ENCODE results near the gene PAPLN. TPM values are rescaled to one million over a fixed set of nuclear protein-coding genes. Genes with fewer than 3 reads are reported as not detected.

PAPLN gene
- total and polyA plus RNA-seq, 4 donors, result 5.1 to 69.3 (median 25.3) TPM

DNA sequence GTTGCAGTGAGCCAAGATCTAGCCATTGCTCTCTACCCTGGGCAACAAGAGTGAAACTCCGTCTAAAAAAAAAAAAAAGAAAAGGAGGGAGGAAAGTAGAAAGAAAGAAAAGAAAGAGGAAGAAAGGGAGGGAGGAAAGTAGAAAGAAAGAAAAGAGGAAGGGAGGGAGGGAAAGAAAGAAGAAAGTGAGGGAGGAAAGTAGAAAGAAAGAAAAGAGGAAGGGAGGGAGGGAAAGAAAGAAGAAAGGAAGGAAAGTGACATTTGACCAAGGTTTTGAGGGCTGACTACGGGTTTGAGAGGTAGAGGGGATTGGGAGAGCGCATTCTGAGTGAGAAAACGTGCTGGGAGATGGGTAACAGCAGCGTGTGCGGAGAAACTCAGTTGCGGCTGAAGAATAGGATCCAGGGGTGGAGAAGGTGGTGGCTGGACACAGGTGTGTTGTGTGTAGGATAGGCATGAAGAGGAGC, 521 bp upstream of the PAPLN start:
- Histone ChIP-seq H3K27me3 (ENCODE audit: control insufficient read depth, insufficient read depth, low read length) (peaks cover 79% of the 10 kb centered on the region), H3K9me3 (ENCODE audit: control insufficient read depth, insufficient read depth, low read length) (no peaks in the 10 kb centered on the region), H3K4me1 (ENCODE audit: control insufficient read depth, insufficient read depth, low read length) (peaks cover 52% of the 10 kb centered on the region), H3K27ac (ENCODE audit: low read depth, low read length) (no peak overlapping the region), H3K4me3 (ENCODE audit: low read depth, low read length) (no peak overlapping the region), H3K36me3 (ENCODE audit: control insufficient read depth, insufficient read depth, low read length) (no peaks in the 10 kb centered on the region)
- no peak for DNase-seq (ENCODE audit: low read depth in 4 of 6, low spot score in 6 of 6)
- WGBS (ENCODE audit: insufficient coverage), result 46% methylated on average over 6 of the region's 7 CpGs

DNA sequence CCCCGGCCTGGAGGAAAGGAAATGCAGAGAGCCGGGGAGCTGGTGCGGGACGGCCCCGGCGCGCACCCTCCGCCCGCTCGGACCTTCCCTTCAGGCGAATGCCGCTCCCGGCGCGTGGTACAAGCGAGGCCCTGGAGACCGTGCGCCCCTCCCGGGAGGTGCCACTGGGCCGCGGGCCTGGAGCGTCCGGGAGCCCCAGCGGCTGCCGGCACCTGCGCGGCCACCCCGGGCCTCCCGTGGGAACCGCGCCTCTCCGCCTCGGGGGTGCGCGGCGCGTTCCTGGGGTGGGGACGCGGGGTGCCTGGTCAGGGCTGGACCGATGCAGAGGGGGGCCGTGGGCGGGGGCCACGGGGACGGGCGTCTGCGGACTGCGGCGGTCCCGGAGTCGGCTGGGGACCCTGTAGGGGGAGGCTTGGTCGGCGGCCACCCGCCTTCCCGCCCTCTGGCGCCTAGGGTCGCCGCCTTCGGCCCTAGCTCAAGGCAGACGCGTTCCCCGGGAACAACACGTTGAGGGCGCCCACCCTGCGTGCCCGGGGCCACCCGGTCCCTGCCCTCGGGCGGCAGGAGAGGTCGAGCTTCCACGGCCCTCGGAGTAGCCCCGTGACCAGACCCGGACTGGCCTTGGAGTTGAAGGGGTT, 599 bp downstream of the PAPLN start:
- H3K27me3 ChIP-seq (ENCODE audit: control insufficient read depth, insufficient read depth, low read length), result peaks cover 79% of the 10 kb centered on the region
- 1% methylated on average over 73 of the region's 73 CpGs for WGBS (ENCODE audit: insufficient coverage)
- peak overlapping the region; percentile 31 for H3K4me3 ChIP-seq (ENCODE audit: low read depth, low read length)
- no peak overlapping the region for H3K27ac ChIP-seq (ENCODE audit: low read depth, low read length)
- no peaks in the 10 kb centered on the region for H3K36me3 ChIP-seq (ENCODE audit: control insufficient read depth, insufficient read depth, low read length)
- no peak for DNase-seq (ENCODE audit: low read depth in 4 of 6, low spot score in 6 of 6)
- H3K4me1 ChIP-seq (ENCODE audit: control insufficient read depth, insufficient read depth, low read length), result peaks cover 55% of the 10 kb centered on the region
- H3K9me3 ChIP-seq (ENCODE audit: control insufficient read depth, insufficient read depth, low read length), result no peaks in the 10 kb centered on the region

DNA sequence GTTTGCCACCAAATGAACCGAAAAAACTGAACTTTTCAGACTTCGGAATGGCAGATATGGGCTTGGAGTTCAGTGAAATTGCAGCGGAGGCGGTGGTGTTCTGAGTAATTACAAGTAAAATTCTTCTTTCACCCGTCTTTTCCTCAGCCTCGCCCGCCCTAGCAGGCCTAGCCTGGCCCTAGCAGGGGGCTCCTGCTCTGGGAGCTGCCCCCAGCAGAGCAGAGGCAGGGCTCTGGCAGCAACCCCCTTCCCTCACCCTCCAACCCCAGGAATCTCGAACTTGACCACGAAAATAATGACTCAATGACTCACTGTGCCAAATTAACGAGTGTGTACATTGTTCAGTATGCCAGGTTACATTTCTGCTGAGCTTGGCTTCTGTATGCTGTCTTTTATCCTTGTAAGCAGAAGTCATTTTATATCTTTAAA, 1.1 kb downstream of the PAPLN start:
- 19% methylated on average over 5 of the region's 10 CpGs for WGBS (ENCODE audit: insufficient coverage)
- no peaks in the 10 kb centered on the region for H3K36me3 ChIP-seq (ENCODE audit: control insufficient read depth, insufficient read depth, low read length)
- peaks cover 55% of the 10 kb centered on the region for H3K4me1 ChIP-seq (ENCODE audit: control insufficient read depth, insufficient read depth, low read length)
- peak overlapping the region; percentile 31 for H3K4me3 ChIP-seq (ENCODE audit: low read depth, low read length)
- H3K27ac ChIP-seq (ENCODE audit: low read depth, low read length), result no peak overlapping the region
- H3K9me3 ChIP-seq (ENCODE audit: control insufficient read depth, insufficient read depth, low read length), result no peaks in the 10 kb centered on the region
- H3K27me3 ChIP-seq (ENCODE audit: control insufficient read depth, insufficient read depth, low read length), result peaks cover 78% of the 10 kb centered on the region
- DNase-seq (ENCODE audit: low read depth in 4 of 6, low spot score in 6 of 6), result no peak

DNA sequence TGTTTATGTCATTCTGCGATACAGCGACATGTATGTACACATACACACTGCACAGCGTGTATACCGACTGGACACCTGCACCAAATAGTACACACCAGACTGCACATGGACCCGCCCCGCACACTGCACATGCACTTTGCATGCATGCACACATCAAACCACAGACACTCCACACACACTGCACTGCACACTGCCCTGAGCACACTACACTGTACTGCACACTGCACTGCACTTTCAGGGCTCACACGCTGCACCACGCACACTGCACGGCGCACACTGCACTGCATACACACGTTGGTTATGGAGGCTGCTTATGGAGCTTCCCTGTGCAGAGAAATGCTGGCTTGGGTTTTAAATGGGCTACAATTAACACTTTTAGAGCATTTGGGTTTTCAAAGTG, 1.6 kb downstream of the PAPLN start:
- no peak for DNase-seq (ENCODE audit: low read depth in 4 of 6, low spot score in 6 of 6)
- H3K36me3 ChIP-seq (ENCODE audit: control insufficient read depth, insufficient read depth, low read length), result no peaks in the 10 kb centered on the region
- no peak overlapping the region for H3K4me3 ChIP-seq (ENCODE audit: low read depth, low read length)
- H3K9me3 ChIP-seq (ENCODE audit: control insufficient read depth, insufficient read depth, low read length), result no peaks in the 10 kb centered on the region
- H3K27ac ChIP-seq (ENCODE audit: low read depth, low read length), result no peak overlapping the region
- peaks cover 55% of the 10 kb centered on the region for H3K4me1 ChIP-seq (ENCODE audit: control insufficient read depth, insufficient read depth, low read length)
- 77% methylated on average over 10 of the region's 11 CpGs for WGBS (ENCODE audit: insufficient coverage)
- peaks cover 79% of the 10 kb centered on the region for H3K27me3 ChIP-seq (ENCODE audit: control insufficient read depth, insufficient read depth, low read length)

DNA sequence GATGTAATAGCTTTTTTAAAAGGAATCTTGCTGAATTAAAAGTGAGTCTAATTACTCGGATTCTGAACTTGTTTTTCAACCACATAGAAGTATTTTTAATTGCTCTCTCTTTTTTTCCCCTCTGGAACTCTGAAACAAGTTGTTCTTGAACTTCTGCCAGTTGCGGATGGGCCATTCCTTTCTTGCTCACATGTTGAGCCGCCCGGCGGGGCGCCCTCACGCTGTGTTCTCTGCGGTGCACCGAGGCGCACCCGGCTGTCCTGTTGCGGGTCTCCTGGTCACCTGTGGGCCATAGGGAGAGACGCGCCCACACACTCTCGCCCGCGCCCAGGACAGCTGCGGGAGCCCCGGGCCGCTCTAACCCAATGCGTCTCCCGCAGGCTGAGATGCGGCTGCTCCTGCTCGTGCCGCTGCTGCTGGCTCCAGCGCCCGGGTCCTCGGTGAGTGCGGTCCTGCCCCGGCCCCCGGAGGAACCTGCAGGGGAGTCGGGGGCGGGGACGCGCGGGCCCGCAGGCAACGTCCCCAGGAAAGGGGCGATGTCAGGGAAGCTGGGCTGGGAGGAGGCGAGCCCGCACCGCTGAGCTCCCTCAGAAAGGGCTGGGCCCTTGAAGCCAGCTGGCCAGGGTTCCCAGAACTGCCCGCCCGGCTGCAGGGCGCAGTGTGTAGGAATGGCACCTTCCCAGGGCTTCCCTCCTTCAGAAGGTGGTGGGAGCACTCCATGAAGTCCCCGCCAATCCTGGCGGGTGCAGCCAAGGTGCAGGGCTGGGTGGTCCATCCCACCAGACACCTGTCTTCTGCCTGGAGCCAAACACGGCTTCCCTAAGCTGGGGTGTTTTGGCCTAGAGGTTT, 2.3 kb downstream of the PAPLN start:
- DNase-seq (ENCODE audit: low read depth in 4 of 6, low spot score in 6 of 6), result peak in 2 of 6 donors; percentile 55 to 71
- H3K27ac ChIP-seq (ENCODE audit: low read depth, low read length), result no peak overlapping the region
- 10% methylated on average over 47 of the region's 48 CpGs for WGBS (ENCODE audit: insufficient coverage)
- H3K4me1 ChIP-seq (ENCODE audit: control insufficient read depth, insufficient read depth, low read length), result peaks cover 55% of the 10 kb centered on the region
- H3K27me3 ChIP-seq (ENCODE audit: control insufficient read depth, insufficient read depth, low read length), result peaks cover 80% of the 10 kb centered on the region
- H3K36me3 ChIP-seq (ENCODE audit: control insufficient read depth, insufficient read depth, low read length), result no peaks in the 10 kb centered on the region
- H3K9me3 ChIP-seq (ENCODE audit: control insufficient read depth, insufficient read depth, low read length), result no peaks in the 10 kb centered on the region
- peak overlapping the region; percentile 32 for H3K4me3 ChIP-seq (ENCODE audit: low read depth, low read length)

DNA sequence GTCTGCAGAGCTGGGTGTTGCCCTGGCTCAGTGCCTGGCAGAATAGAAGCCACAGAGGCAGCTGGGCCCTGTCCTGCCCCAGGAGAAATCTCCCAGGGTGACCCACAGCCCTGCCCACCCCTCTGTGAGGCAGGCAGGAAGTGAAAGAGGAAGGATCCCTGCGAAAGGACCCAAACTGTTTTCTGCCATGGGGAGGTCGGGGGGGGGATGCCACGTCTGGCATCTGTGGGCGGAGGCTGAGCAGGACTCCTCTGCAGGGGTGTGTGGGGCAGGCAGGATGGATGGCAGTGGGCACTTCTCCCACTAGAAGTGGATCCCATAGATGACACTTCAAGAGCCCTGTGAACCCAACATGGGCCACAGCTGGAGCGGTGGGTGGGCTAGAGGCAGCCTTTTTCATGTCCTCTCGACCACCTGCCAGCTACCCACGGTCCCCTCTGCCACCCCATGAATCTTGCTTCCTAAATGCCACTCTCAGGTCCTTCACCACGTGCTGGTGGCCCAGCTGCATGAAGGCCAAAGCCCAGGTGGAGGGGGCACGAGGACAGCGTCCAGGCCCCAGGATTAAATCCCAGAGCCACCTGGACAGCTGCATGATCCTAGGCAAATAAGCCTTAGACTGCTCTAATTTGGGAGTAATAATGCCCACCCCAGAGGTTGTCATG, 3.6 kb downstream of the PAPLN start:
- peaks cover 52% of the 10 kb centered on the region for H3K4me1 ChIP-seq (ENCODE audit: control insufficient read depth, insufficient read depth, low read length)

DNA sequence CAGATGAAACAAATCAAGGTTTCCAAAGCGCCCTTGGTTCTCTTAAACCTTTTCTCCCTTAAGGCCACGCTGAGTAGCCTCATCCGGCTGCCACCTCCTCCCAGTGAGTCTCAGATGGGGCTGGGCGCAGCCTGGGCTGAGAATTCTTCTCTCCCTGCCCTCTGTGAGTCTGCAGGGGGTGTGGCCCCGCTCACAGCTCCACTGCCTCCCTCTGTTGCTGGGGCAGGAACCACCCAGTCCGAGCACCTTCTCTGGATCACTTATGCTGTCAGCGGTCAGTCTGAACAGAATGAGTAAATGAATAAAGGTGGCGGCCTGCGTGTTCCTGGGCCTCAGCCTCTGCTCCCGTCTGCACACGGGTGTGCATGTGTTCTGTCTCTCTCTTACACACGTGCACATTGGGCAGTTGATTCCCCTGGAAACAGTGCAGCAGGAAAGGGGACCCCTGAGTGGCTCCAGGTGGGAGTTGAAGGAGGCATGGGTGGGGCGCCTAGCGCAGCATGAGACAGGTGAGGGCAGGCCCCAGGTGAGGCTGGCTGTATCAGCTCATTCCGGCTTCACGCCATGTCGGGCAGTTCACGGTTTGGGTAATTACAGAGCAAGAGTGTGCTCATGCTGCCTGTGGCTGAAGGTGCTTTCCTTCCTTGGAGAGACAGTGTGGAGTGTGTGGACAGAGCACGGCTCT, 4.3 kb downstream of the PAPLN start:
- no peaks in the 10 kb centered on the region for H3K9me3 ChIP-seq (ENCODE audit: control insufficient read depth, insufficient read depth, low read length)
- H3K27ac ChIP-seq (ENCODE audit: low read depth, low read length), result no peak overlapping the region
- no peak for DNase-seq (ENCODE audit: low read depth in 4 of 6, low spot score in 6 of 6)
- H3K4me3 ChIP-seq (ENCODE audit: low read depth, low read length), result no peak overlapping the region
- peaks cover 81% of the 10 kb centered on the region for H3K27me3 ChIP-seq (ENCODE audit: control insufficient read depth, insufficient read depth, low read length)
- no peaks in the 10 kb centered on the region for H3K36me3 ChIP-seq (ENCODE audit: control insufficient read depth, insufficient read depth, low read length)
- 83% methylated on average over 16 of the region's 19 CpGs for WGBS (ENCODE audit: insufficient coverage)
- H3K4me1 ChIP-seq (ENCODE audit: control insufficient read depth, insufficient read depth, low read length), result peaks cover 51% of the 10 kb centered on the region

More for the DNA sequence above, 3.6 kb downstream of the PAPLN start:
- no peaks in the 10 kb centered on the region for H3K9me3 ChIP-seq (ENCODE audit: control insufficient read depth, insufficient read depth, low read length)
- H3K4me3 ChIP-seq (ENCODE audit: low read depth, low read length), result no peak overlapping the region
- no peak overlapping the region for H3K27ac ChIP-seq (ENCODE audit: low read depth, low read length)
- no peaks in the 10 kb centered on the region for H3K36me3 ChIP-seq (ENCODE audit: control insufficient read depth, insufficient read depth, low read length)
- 75% methylated on average over 10 of the region's 10 CpGs for WGBS (ENCODE audit: insufficient coverage)
- DNase-seq (ENCODE audit: low read depth in 4 of 6, low spot score in 6 of 6), result no peak
- peaks cover 81% of the 10 kb centered on the region for H3K27me3 ChIP-seq (ENCODE audit: control insufficient read depth, insufficient read depth, low read length)

DNA sequence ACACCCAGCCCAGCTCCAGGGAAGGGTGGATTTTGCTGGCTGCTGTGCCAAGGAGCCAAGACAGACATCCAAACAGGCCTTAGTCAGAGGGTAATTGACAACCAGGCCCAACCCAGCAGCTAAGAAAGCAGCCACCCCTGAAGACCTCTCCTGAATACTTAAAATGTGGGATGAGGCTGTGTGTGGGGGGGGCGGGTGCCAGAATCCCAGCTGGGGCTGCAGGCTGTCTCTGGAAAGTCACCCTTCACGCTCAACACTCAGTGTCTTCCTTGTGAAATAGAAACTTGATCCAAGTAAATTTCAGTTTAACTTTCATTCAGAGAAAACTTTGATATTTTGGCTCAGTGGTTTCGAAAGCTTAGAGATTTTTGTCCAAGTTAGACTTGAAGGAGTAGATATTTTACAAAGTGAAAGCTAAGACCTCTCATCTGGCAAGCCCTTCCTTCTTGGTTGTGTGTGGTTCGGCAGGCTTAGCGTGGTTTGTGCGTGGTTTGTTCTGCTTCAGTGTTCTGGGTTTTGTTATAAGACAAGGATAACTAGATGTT, 5.1 kb downstream of the PAPLN start:
- H3K4me3 ChIP-seq (ENCODE audit: low read depth, low read length), result no peak overlapping the region
- peak in 1 of 6 donors; percentile 48 for DNase-seq (ENCODE audit: low read depth in 4 of 6, low spot score in 6 of 6)
- H3K36me3 ChIP-seq (ENCODE audit: control insufficient read depth, insufficient read depth, low read length), result no peaks in the 10 kb centered on the region
- H3K27me3 ChIP-seq (ENCODE audit: control insufficient read depth, insufficient read depth, low read length), result peaks cover 80% of the 10 kb centered on the region
- peaks cover 46% of the 10 kb centered on the region for H3K4me1 ChIP-seq (ENCODE audit: control insufficient read depth, insufficient read depth, low read length)
- H3K9me3 ChIP-seq (ENCODE audit: control insufficient read depth, insufficient read depth, low read length), result no peaks in the 10 kb centered on the region
- WGBS (ENCODE audit: insufficient coverage), result 75% methylated on average over 1 of the region's 6 CpGs
- no peak overlapping the region for H3K27ac ChIP-seq (ENCODE audit: low read depth, low read length)

DNA sequence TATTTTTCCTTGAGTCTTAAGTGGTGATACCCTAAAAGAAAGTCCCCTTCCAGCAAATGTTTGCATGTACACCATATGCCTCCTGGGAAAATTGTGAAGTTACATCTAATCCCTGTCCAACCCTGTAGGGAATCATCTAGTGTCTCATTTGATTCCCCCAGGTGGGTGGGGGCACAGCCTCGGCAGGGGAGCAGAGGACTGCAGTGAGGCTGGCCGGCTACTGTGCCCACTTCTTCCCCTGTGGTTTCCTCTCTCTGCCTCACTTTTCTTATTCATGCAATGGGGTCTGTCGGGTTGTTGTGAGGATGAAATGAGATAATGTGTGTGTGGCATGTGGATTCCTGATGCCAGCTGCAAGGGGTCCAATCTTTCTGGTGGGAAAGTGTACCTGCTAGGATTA, 6.0 kb downstream of the PAPLN start:
- Histone ChIP-seq H3K4me3 (ENCODE audit: low read depth, low read length) (no peak overlapping the region), H3K9me3 (ENCODE audit: control insufficient read depth, insufficient read depth, low read length) (no peaks in the 10 kb centered on the region), H3K4me1 (ENCODE audit: control insufficient read depth, insufficient read depth, low read length) (peaks cover 38% of the 10 kb centered on the region), H3K27ac (ENCODE audit: low read depth, low read length) (no peak overlapping the region), H3K36me3 (ENCODE audit: control insufficient read depth, insufficient read depth, low read length) (no peaks in the 10 kb centered on the region), H3K27me3 (ENCODE audit: control insufficient read depth, insufficient read depth, low read length) (peaks cover 72% of the 10 kb centered on the region)
- 100% methylated on average over 1 of the region's 3 CpGs for WGBS (ENCODE audit: insufficient coverage)
- no peak for DNase-seq (ENCODE audit: low read depth in 4 of 6, low spot score in 6 of 6)
